GM19328 (cell line): ENCODE results near the gene FRMD3.
A peak's percentile ranks its signal among the peaks of the same experiment; 100 is the strongest.

ENCODE experiments used
- ATAC-seq: cut with Tn5 transposase; IDR thresholded peaks from one replicate; pipeline ENCODE4 v1.9.1; 2021; ENCODE audit warnings: mild to moderate bottlenecking, moderate library complexity; ENCODE audit not compliant: unreplicated experiment

FRMD3 gene

DNA sequence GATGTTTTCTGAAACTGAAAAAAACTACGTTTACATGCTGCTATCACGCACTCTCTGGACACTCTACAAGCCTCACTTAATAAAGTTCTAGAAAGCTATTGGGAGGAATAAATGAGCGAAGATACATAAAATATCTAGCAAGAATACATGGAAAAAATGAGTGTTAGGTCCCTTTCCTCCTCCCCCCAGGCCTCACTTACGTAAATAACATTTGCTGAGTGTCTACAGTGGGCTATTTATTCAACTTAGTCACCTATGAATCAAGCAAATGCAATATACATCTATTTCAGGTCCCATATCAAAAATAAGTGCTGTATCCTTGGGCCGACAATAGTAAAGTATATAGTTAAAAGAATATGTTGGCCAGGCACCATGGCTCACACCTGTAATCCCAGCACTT, 62.5 kb downstream of the FRMD3 start:
- ATAC-seq, result no peak

GRCh38 chr9:83474631-83475030, 63.6 kb downstream of the FRMD3 start:
- no peak for ATAC-seq

GRCh38 chr9:83473488-83473971, 64.7 kb downstream of the FRMD3 start:
- peak; percentile 95 for ATAC-seq

GRCh38 chr9:83472764-83473163, 65.4 kb downstream of the FRMD3 start:
- ATAC-seq, result no peak

DNA sequence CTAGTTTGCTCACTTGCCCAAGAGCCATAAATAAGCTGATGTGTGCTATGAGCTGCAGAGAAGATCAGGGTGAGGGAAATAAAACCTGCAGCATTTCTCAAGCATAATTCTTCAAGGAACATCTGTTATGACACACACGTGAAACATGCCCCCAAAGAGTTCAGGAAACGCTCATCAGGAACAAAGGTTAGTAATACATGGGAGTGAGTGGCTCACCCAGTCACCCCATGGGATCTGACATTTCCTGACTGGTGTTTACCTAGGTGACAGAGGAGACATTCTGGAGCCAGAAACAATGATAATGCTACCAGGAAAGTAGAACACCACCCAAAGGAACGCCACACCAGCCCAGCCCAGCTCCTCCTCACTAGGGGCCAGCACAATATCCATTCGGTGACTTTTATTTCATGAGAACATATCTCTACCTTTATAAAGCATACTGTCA, 66.0 kb downstream of the FRMD3 start:
- no peak for ATAC-seq

GRCh38 chr9:83471241-83471640, 67.0 kb downstream of the FRMD3 start:
- no peak for ATAC-seq

DNA sequence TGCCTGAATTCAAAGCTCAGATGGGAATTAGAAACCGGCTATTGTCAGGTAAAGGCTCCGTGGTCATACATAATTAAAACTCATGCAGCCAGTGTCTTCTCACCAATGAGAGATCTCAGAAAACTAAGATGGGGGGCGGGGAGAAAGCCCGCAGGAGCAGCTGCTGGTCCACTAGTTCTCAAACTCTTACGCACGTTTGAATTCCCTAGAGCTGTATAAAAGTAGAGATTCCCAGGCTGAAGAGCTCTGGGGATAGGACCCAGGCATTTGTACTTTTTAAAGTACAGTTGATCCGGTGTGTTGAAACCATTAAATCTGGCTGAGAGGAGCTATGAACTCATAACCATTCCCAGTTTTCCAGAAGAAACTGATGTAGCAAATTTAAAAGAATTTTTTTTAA, 68.5 kb downstream of the FRMD3 start:
- no peak for ATAC-seq

GRCh38 chr9:83468821-83469220, 69.4 kb downstream of the FRMD3 start:
- no peak for ATAC-seq

- no peak for ATAC-seq
These were observed 71.3 kb downstream of the FRMD3 start for GRCh38 chr9:83466877-83467276.

- no peak for ATAC-seq
These were observed 71.8 kb downstream of the FRMD3 start for GRCh38 chr9:83466351-83466750.

- no peak for ATAC-seq
These were observed 78.4 kb downstream of the FRMD3 start for GRCh38 chr9:83459830-83460229.

DNA sequence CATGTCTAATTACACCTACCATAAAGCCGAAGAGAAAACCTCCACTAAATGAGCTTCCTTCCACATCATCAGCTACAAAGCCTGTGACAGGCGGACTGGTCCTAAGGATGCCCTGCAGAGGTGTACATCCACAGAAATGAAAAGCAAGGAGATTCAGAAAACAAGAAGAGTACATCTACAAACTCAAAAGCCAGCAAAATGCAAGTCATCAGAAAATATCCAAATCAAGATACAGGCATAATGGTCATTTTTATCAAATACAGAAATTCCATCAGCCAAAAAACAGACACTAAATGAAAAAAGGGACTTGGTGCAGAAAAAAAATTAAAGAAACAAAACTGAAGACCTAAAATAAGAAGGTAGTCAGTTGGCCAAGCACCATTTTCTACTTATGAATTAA, 79.7 kb downstream of the FRMD3 start:
- ATAC-seq, result no peak

GRCh38 chr9:83457005-83457404, 81.2 kb downstream of the FRMD3 start:
- ATAC-seq, result no peak

GRCh38 chr9:83456226-83456625, 82.0 kb downstream of the FRMD3 start:
- no peak for ATAC-seq

GRCh38 chr9:83454076-83454475, 84.1 kb downstream of the FRMD3 start:
- no peak for ATAC-seq

DNA sequence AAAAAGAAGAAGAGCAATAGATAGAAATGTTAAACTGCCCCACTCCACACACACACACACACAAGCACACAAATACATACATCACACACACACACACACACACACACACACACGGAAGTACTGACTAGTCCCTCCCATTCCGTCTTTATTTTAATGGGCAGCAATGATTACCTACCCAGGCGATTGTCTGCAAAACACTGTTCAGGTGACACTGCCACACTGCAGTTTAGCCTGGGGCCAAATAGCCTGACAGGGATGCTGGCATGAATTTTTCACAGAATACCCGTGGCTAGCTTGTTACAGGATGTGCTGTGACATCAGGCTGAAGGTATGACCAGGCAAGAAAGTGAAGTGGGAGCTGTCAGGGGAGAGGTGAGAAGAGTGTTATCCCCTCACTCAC, 86.9 kb downstream of the FRMD3 start:
- ATAC-seq, result no peak

GRCh38 chr9:83449983-83450382, 88.2 kb downstream of the FRMD3 start:
- no peak for ATAC-seq

DNA sequence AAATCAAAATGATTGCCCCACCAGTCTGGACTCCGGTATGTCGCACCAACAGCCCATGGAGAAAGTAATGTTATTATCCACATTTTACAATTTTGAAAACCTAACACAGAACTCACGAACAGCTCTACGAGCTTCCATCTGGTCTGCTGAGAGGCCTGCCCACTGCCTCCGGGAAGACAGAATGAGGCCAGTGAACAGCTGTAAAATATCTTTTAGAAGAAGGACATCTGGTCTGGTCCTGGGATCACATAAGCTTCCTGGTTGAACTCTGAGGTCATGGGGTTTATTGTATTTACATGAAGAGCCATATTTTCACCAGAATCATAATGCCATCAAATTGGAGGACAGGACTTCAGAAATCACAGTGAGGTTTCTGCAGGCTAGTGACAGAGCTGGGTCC, 89.0 kb downstream of the FRMD3 start:
- no peak for ATAC-seq

- ATAC-seq, result no peak
These were observed 89.6 kb downstream of the FRMD3 start for GRCh38 chr9:83448626-83449025.

GRCh38 chr9:83447351-83447750, 90.8 kb downstream of the FRMD3 start:
- ATAC-seq, result no peak

DNA sequence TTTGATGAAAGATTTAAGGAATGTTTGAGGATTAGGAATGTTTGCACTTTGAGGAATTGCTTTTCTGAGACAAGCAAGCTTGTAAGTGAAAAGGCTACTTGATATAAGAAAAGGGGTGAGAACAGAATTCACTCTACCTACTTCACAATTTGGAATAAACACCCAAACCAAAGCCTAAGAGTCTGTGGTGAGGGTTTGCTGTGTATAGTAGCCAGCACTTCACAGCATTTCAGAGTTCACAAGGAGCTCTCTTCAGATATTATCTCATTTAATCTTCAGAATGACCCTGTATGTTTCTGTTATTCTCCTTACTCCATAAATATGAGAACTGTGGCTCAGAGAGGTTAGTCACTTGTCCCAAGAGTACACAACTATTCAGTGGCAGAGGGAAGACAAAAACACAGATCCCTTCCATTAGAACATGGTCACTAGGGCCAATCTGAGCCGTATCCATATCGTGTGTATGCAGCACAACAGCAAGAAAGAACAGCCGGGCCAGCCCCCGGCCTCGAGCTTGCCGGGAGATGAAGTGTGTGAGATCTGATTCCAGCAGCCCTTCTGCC, 92.4 kb downstream of the FRMD3 start:
- ATAC-seq, result no peak

GRCh38 chr9:83444110-83444509, 94.1 kb downstream of the FRMD3 start:
- ATAC-seq, result no peak

GRCh38 chr9:83441390-83441789, 96.8 kb downstream of the FRMD3 start:
- ATAC-seq, result no peak
